Stimulated activated CD8-positive, alpha-beta memory T cell treated with anti-CD3 and anti-CD28 coated beads, Interleukin-15, amount 100 ng/mL, for 48 hours (primary cell): ENCODE results near the gene GP9.
"Not testable (repeated sequence)": the region's sequence is repeated elsewhere in the genome, so short reads cannot be mapped to it uniquely, and the experiment has no call there.

ENCODE experiments used
- DNase-seq, 2 donors: peaks; one replicate each; pipeline ENCODE4 v3.0.0-alpha.2; 2020; ENCODE audit warnings: low read depth in 2 of 2

The GP9 gene

DNA sequence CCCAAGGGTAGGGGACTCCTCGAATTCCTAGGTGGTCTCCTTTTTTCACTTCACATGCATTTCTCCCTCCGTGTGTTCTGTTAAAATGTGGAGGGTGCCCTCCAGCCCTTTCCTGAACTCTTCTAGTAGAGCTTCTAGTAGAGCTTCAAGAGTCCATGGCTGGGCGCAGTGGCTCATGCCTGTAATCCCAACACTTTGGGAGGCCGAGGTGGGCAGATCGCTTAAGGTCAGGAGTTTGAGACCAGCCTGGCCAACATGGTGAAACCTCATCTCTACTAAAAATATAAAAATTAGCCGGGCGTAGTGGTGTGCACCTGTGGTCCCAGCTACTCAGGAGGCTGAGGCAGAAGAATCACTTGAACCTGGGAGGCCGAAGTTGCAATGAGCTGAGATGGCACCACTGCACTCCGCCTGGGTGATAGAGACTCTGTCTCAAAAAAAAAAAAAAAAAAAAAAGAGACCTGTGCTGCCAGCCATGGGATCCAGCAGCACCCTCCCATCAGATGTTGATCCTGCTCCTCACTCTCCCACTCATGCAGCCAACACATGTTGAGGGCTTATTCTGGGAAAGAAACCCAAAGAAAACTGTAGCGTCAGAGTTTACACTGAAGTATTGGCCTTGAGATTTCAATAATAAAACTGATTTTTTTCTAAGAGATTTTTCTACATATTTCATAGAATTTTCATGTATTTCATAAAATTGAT lies 50.6 kb downstream of the GP9 start:
- DNase-seq = not testable (repeated sequence)
